Epithelial cell of esophagus (primary cell): Measurements from ENCODE around the gene PCSK1.
A peak's percentile ranks its signal among the peaks of the same experiment; 100 is the strongest.

Experiments used
- DNase-seq: peaks from one replicate; pipeline ENCODE4 v3.0.0; 2010; ENCODE audit warnings: low read depth
- H3K4me3 ChIP-seq: 2 replicates; pipeline ENCODE4 v1.5.1; 2011; ENCODE audit warnings: mild to moderate bottlenecking, low read length, control low read depth
- CTCF ChIP-seq: IDR thresholded peaks from 2 replicates; pipeline ENCODE4 v1.5.1; 2011; ENCODE audit warnings: low read depth, mild to moderate bottlenecking, low read length, control low read depth, inconsistent platforms; ENCODE audit not compliant: insufficient read depth; ENCODE audit errors: missing control alignments

PCSK1 gene

GRCh38 chr5:96447949-96448348 is 14.9 kb upstream of the PCSK1 start:
- no peak for TF ChIP-seq CTCF
- no peak for DNase-seq

GRCh38 chr5:96440185-96440538 is 7.1 kb upstream of the PCSK1 start:
- TF ChIP-seq CTCF = no peak
- no peak for DNase-seq
- no peak overlapping the region for H3K4me3 ChIP-seq

More at GRCh38 chr5:96447949-96448348, 14.9 kb upstream of the PCSK1 start:
- no peak overlapping the region for H3K4me3 ChIP-seq

- no peak for DNase-seq
- H3K4me3 ChIP-seq = no peak overlapping the region
- no peak for TF ChIP-seq CTCF
Observed at GRCh38 chr5:96439477-96440184, 6.6 kb upstream of the PCSK1 start.

- TF ChIP-seq CTCF = no peak
- DNase-seq = peak; percentile 67
- no peak overlapping the region for H3K4me3 ChIP-seq
Observed at GRCh38 chr5:96434201-96434645, 1.2 kb upstream of the PCSK1 start.

GRCh38 chr5:96432216-96433065 is 607 bp downstream of the PCSK1 start:
- H3K4me3 ChIP-seq = no peak overlapping the region
- no peak for TF ChIP-seq CTCF
- no peak for DNase-seq

- no peak overlapping the region for H3K4me3 ChIP-seq
- peak; percentile 30 for DNase-seq
- TF ChIP-seq CTCF = no peak
Observed at GRCh38 chr5:96431376-96432187, 1.5 kb downstream of the PCSK1 start.
